ENCODE data around the gene ELL2.

Gene ELL2

GRCh38 chr5:95920822-95921221, 40.8 kb downstream of the ELL2 start:
- Histone ChIP-seq H3K4me3 (no peak overlapping the region), H3K36me3 (ENCODE audit: insufficient read depth, low read length) (no peaks in the 10 kb centered on the region), H3K9me3 (ENCODE audit: low read depth, low read length) (no peaks in the 10 kb centered on the region), H3K27ac (no peak overlapping the region), H3K9ac (ENCODE audit: insufficient read length) (no peak overlapping the region)
- TF ChIP-seq EZH2 (IDR thresholded peaks at IDR 0.05): no peak
- TF ChIP-seq FOXP2 (optimal IDR thresholded peaks at IDR 0.05; ENCODE audit: control extremely low read depth, extremely low read length, insufficient read depth): no peak
- TF ChIP-seq POLR2AphosphoS5 (IDR thresholded peaks at IDR 0.05; ENCODE audit: borderline replicate concordance, low read depth, low read length): no peak
- no peak for DNase-seq (ENCODE audit: low read depth, low spot score)

DNA sequence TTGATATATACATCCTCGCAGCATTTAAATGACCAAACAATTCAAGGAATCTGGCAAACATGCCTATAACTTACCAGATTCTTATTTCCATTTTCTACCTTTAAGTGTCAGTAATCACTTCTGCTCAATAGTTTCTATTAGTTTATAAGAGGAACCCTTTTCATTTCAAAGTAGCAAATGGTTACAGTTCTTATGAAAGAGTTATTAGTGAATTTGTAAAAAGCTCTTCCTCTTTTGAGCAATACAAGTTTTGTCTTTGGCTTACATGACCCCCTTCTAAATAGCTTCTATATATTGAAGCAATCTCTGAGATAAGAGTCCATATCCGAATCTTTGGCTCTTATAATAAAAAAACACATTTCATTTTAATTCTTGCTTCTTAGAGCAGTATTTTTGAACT, 42.0 kb downstream of the ELL2 start:
- Histone ChIP-seq H3K9me3 (ENCODE audit: low read depth, low read length) (no peaks in the 10 kb centered on the region), H3K9ac (ENCODE audit: insufficient read length) (no peak overlapping the region), H3K27ac (no peak overlapping the region), H3K36me3 (ENCODE audit: insufficient read depth, low read length) (no peaks in the 10 kb centered on the region), H3K4me3 (no peak overlapping the region)
- DNase-seq (ENCODE audit: low read depth, low spot score): no peak
- TF ChIP-seq FOXP2 (optimal IDR thresholded peaks at IDR 0.05; ENCODE audit: control extremely low read depth, extremely low read length, insufficient read depth) (no peak), EZH2 (IDR thresholded peaks at IDR 0.05) (no peak), POLR2AphosphoS5 (IDR thresholded peaks at IDR 0.05; ENCODE audit: borderline replicate concordance, low read depth, low read length) (no peak)

GRCh38 chr5:95918421-95919006, 43.1 kb downstream of the ELL2 start:
- TF ChIP-seq FOXP2 (optimal IDR thresholded peaks at IDR 0.05; ENCODE audit: control extremely low read depth, extremely low read length, insufficient read depth) (no peak), EZH2 (IDR thresholded peaks at IDR 0.05) (no peak), POLR2AphosphoS5 (IDR thresholded peaks at IDR 0.05; ENCODE audit: borderline replicate concordance, low read depth, low read length) (no peak)
- DNase-seq (ENCODE audit: low read depth, low spot score): no peak
- Histone ChIP-seq H3K9ac (ENCODE audit: insufficient read length) (no peak overlapping the region), H3K27ac (no peak overlapping the region), H3K36me3 (ENCODE audit: insufficient read depth, low read length) (no peaks in the 10 kb centered on the region), H3K9me3 (ENCODE audit: low read depth, low read length) (no peaks in the 10 kb centered on the region), H3K4me3 (no peak overlapping the region)

DNA sequence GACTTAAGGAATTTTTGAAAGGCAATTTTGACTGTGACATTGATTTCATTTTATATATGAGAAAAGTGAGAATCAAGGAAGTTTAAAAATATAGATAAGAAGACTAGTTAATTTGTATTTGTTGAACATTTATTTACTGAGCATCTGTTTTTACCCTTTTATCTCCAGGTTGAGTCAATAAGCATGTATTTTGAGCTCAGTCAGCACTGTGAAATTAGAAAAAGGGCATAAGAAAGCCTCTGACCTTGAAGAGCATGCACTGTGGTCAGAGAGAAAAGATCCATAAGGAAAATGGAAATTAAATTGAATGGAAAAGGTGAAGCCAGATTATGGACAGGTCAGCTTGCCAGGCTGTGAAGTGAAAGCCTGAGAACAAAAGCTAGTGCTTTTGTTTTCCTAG, 44.4 kb downstream of the ELL2 start:
- no peak overlapping the region for H3K27ac ChIP-seq
- no peak overlapping the region for H3K9ac ChIP-seq (ENCODE audit: insufficient read length)
- H3K9me3 ChIP-seq (ENCODE audit: low read depth, low read length): no peaks in the 10 kb centered on the region
- TF ChIP-seq EZH2 (IDR thresholded peaks at IDR 0.05) (no peak), FOXP2 (optimal IDR thresholded peaks at IDR 0.05; ENCODE audit: control extremely low read depth, extremely low read length, insufficient read depth) (no peak), POLR2AphosphoS5 (IDR thresholded peaks at IDR 0.05; ENCODE audit: borderline replicate concordance, low read depth, low read length) (no peak)
- H3K4me3 ChIP-seq: no peak overlapping the region
- H3K36me3 ChIP-seq (ENCODE audit: insufficient read depth, low read length): no peaks in the 10 kb centered on the region
- DNase-seq (ENCODE audit: low read depth, low spot score): no peak

- TF ChIP-seq EZH2 (IDR thresholded peaks at IDR 0.05) (no peak), FOXP2 (optimal IDR thresholded peaks at IDR 0.05; ENCODE audit: control extremely low read depth, extremely low read length, insufficient read depth) (no peak), POLR2AphosphoS5 (IDR thresholded peaks at IDR 0.05; ENCODE audit: borderline replicate concordance, low read depth, low read length) (no peak)
- H3K9ac ChIP-seq (ENCODE audit: insufficient read length): no peak overlapping the region
- no peak for DNase-seq (ENCODE audit: low read depth, low spot score)
- H3K9me3 ChIP-seq (ENCODE audit: low read depth, low read length): no peaks in the 10 kb centered on the region
- H3K4me3 ChIP-seq: no peak overlapping the region
- no peak overlapping the region for H3K27ac ChIP-seq
- H3K36me3 ChIP-seq (ENCODE audit: insufficient read depth, low read length): no peaks in the 10 kb centered on the region
Measured at GRCh38 chr5:95916687-95917085, 45.0 kb downstream of the ELL2 start.

DNA sequence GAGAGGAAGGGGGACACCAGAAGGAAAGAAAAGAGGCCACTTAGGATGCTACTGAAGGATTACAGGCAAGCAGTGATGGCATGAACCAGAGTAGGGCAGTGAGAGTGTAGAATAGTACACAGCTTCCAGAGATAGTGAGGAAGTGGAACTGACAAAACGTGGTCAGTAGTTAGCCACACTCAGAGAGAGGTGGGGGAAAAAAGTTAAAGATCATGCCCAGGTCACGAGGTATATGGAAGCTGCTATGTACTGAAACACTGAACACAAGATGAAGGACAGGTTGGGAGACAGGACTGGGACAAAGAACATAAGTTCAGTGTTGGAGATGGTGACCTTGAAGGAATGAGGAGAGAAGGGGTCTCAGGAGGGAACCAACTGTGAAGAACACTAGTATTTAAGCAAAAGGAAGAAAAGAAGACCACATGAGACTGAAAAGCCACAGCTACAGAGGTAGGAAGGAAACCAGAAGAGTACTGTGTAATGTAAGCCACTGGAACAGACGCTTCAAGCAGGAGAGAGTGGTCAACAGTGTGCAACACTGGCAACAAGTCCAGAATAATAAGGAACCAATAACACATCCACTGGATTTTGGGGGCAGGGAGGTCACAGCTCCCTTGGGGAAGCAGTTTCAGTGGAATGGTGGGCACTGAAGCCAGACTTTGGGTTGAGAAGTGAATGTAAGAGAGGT, 45.5 kb downstream of the ELL2 start:
- Histone ChIP-seq H3K9ac (ENCODE audit: insufficient read length) (no peak overlapping the region), H3K27ac (no peak overlapping the region), H3K36me3 (ENCODE audit: insufficient read depth, low read length) (no peaks in the 10 kb centered on the region), H3K4me3 (no peak overlapping the region), H3K9me3 (ENCODE audit: low read depth, low read length) (no peaks in the 10 kb centered on the region)
- DNase-seq (ENCODE audit: low read depth, low spot score): no peak
- TF ChIP-seq EZH2 (IDR thresholded peaks at IDR 0.05) (no peak), FOXP2 (optimal IDR thresholded peaks at IDR 0.05; ENCODE audit: control extremely low read depth, extremely low read length, insufficient read depth) (no peak), POLR2AphosphoS5 (IDR thresholded peaks at IDR 0.05; ENCODE audit: borderline replicate concordance, low read depth, low read length) (no peak)

- Histone ChIP-seq H3K9ac (ENCODE audit: insufficient read length) (no peak overlapping the region), H3K36me3 (ENCODE audit: insufficient read depth, low read length) (no peaks in the 10 kb centered on the region), H3K4me3 (no peak overlapping the region), H3K27ac (no peak overlapping the region), H3K9me3 (ENCODE audit: low read depth, low read length) (no peaks in the 10 kb centered on the region)
- DNase-seq (ENCODE audit: low read depth, low spot score): no peak
- TF ChIP-seq EZH2 (IDR thresholded peaks at IDR 0.05): no peak
- no peak for TF ChIP-seq POLR2AphosphoS5 (IDR thresholded peaks at IDR 0.05; ENCODE audit: borderline replicate concordance, low read depth, low read length)
- TF ChIP-seq FOXP2 (optimal IDR thresholded peaks at IDR 0.05; ENCODE audit: control extremely low read depth, extremely low read length, insufficient read depth): no peak
Measured at GRCh38 chr5:95913663-95914062, 48.0 kb downstream of the ELL2 start.

- Histone ChIP-seq H3K9me3 (ENCODE audit: low read depth, low read length) (no peaks in the 10 kb centered on the region), H3K36me3 (ENCODE audit: insufficient read depth, low read length) (no peaks in the 10 kb centered on the region), H3K4me3 (no peak overlapping the region), H3K27ac (no peak overlapping the region), H3K9ac (ENCODE audit: insufficient read length) (no peak overlapping the region)
- no peak for DNase-seq (ENCODE audit: low read depth, low spot score)
- TF ChIP-seq EZH2 (IDR thresholded peaks at IDR 0.05): no peak
- TF ChIP-seq POLR2AphosphoS5 (IDR thresholded peaks at IDR 0.05; ENCODE audit: borderline replicate concordance, low read depth, low read length): no peak
- TF ChIP-seq FOXP2 (optimal IDR thresholded peaks at IDR 0.05; ENCODE audit: control extremely low read depth, extremely low read length, insufficient read depth): no peak
Measured at GRCh38 chr5:95912029-95912428, 49.6 kb downstream of the ELL2 start.
